ENCODE measurements around the gene CDC37L1. TPM values are rescaled to one million over a fixed set of nuclear protein-coding genes. Genes with fewer than 3 reads are reported as not detected.

Gene CDC37L1
- total and polyA plus RNA-seq, 2 experiments from 2014 or later: 26.9 to 29.6 TPM

GRCh38 chr9:4689687-4690104 is 10.3 kb downstream of the CDC37L1 start:
- Histone ChIP-seq H3K79me2 (replicated peaks; ENCODE audit: insufficient read depth) (peaks cover 43% of the 10 kb centered on the region), H3K4me2 (no peak overlapping the region), H3K4me1 (ENCODE audit: insufficient read depth) (peaks cover 4% of the 10 kb centered on the region; the same call in 1 of the 2 replicates), H3K27me3 (ENCODE audit: insufficient read depth) (no peaks in the 10 kb centered on the region), H3K4me3 (no peak overlapping the region), H3K36me3 (ENCODE audit: insufficient read depth) (peaks cover 4% of the 10 kb centered on the region; the same call in 1 of the 2 replicates), H3F3A (replicated peaks; ENCODE audit: low read depth) (no peaks in the 10 kb centered on the region), H3K27ac (ENCODE audit: low read depth) (peak overlapping the region; percentile 62), H4K20me1 (replicated peaks; ENCODE audit: insufficient read depth) (peaks cover 16% of the 10 kb centered on the region), H3K9me2 (ENCODE audit: insufficient read depth) (no peaks in the 10 kb centered on the region), H2AFZ (no peak overlapping the region)
- H3K27me3 Mint-ChIP-seq (ENCODE audit: insufficient read depth, low read depth, poor library complexity): peaks cover 2% of the 10 kb centered on the region
- H3K9me3 Mint-ChIP-seq: no peaks in the 10 kb centered on the region
- H3K36me3 Mint-ChIP-seq (ENCODE audit: low read depth): peaks cover 22% of the 10 kb centered on the region; the same call in 2 of the 3 replicates
- TF ChIP-seq, protein P1, sequence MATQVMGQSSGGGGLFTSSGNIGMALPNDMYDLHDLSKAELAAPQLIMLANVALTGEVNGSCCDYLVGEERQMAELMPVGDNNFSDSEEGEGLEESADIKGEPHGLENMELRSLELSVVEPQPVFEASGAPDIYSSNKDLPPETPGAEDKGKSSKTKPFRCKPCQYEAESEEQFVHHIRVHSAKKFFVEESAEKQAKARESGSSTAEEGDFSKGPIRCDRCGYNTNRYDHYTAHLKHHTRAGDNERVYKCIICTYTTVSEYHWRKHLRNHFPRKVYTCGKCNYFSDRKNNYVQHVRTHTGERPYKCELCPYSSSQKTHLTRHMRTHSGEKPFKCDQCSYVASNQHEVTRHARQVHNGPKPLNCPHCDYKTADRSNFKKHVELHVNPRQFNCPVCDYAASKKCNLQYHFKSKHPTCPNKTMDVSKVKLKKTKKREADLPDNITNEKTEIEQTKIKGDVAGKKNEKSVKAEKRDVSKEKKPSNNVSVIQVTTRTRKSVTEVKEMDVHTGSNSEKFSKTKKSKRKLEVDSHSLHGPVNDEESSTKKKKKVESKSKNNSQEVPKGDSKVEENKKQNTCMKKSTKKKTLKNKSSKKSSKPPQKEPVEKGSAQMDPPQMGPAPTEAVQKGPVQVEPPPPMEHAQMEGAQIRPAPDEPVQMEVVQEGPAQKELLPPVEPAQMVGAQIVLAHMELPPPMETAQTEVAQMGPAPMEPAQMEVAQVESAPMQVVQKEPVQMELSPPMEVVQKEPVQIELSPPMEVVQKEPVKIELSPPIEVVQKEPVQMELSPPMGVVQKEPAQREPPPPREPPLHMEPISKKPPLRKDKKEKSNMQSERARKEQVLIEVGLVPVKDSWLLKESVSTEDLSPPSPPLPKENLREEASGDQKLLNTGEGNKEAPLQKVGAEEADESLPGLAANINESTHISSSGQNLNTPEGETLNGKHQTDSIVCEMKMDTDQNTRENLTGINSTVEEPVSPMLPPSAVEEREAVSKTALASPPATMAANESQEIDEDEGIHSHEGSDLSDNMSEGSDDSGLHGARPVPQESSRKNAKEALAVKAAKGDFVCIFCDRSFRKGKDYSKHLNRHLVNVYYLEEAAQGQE (IDR thresholded peaks at IDR 0.05; ENCODE audit: unreplicated experiment): no peak
- no peak for TF ChIP-seq ZNF114 (CRISPR knock-in tag; IDR thresholded peaks at IDR 0.05)
- TF ChIP-seq NANOG (IDR thresholded peaks at IDR 0.05; ENCODE audit: borderline replicate concordance): no peak
- TF ChIP-seq ZNF331 (CRISPR knock-in tag; IDR thresholded peaks at IDR 0.05; ENCODE audit: low read depth): no peak
- TF ChIP-seq EZH2phosphoT487 (IDR thresholded peaks at IDR 0.05; ENCODE audit: unreplicated experiment): no peak
- TF ChIP-seq ZNF462 (CRISPR knock-in tag; IDR thresholded peaks at IDR 0.05): no peak
- TF ChIP-seq, protein P2, sequence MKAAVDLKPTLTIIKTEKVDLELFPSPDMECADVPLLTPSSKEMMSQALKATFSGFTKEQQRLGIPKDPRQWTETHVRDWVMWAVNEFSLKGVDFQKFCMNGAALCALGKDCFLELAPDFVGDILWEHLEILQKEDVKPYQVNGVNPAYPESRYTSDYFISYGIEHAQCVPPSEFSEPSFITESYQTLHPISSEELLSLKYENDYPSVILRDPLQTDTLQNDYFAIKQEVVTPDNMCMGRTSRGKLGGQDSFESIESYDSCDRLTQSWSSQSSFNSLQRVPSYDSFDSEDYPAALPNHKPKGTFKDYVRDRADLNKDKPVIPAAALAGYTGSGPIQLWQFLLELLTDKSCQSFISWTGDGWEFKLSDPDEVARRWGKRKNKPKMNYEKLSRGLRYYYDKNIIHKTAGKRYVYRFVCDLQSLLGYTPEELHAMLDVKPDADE (IDR thresholded peaks at IDR 0.05): no peak
- TF ChIP-seq EZH2 (IDR thresholded peaks at IDR 0.05; ENCODE audit: low read depth, unreplicated experiment): no peak
- TF ChIP-seq STAT1 (IDR thresholded peaks at IDR 0.05; ENCODE audit: unreplicated experiment): no peak
- no peak for TF ChIP-seq POLR2AphosphoS5 (IDR thresholded peaks at IDR 0.05; ENCODE audit: low read depth)
- no peak overlapping the region for H3K4me3 Mint-ChIP-seq
- DNase-seq (ENCODE audit: low spot score) (no peak), ATAC-seq (no peak)
- H3K4me1 Mint-ChIP-seq: peaks cover 2% of the 10 kb centered on the region; the same call in 2 of the 3 replicates
- no peak overlapping the region for H3K27ac Mint-ChIP-seq
